A673 (cell line): ENCODE data around the gene MAL.

ENCODE experiments used
- EZH2 ChIP-seq: fragments of 200-600 bp; sonication (generic); IDR thresholded peaks from 2 replicates; pipeline ENCODE4 v1.6.1; 2017; ENCODE audit warnings: borderline replicate concordance, low read depth, mild to moderate bottlenecking, mixed read lengths, antibody characterized with exemption, low read length; ENCODE audit not compliant: poor library complexity, severe bottlenecking
- TF ChIP-seq, protein P1 (sequence below): fragments of 300-800, 200-600 bp; sonication (generic); conservative IDR thresholded peaks from 2 replicates; pipeline ENCODE4 v1.5.1; 2017; ENCODE audit warnings: low read depth, mild to moderate bottlenecking, antibody characterized with exemption, low read length, moderate library complexity, mixed read lengths

DNA sequence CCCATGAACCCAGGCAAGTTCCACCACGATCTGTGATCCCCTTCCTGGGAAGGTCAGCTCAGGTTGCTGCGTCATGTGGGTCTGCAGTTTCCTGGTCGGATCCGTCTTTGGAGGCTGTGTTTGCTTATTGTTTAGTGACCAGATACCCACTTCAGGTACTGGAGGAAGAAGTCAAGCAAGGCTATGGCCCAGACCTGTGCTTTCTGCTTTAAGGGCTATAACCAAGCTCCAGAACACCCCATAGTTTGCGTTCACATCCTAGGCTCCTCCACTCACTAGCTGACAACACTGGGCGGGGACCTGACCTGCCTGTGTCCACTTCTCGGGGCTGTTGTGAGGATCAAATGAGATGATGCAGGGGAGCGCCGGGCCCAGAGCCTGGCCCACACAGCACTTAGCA, 44.0 kb downstream of the MAL start:
- TF ChIP-seq, protein P1, sequence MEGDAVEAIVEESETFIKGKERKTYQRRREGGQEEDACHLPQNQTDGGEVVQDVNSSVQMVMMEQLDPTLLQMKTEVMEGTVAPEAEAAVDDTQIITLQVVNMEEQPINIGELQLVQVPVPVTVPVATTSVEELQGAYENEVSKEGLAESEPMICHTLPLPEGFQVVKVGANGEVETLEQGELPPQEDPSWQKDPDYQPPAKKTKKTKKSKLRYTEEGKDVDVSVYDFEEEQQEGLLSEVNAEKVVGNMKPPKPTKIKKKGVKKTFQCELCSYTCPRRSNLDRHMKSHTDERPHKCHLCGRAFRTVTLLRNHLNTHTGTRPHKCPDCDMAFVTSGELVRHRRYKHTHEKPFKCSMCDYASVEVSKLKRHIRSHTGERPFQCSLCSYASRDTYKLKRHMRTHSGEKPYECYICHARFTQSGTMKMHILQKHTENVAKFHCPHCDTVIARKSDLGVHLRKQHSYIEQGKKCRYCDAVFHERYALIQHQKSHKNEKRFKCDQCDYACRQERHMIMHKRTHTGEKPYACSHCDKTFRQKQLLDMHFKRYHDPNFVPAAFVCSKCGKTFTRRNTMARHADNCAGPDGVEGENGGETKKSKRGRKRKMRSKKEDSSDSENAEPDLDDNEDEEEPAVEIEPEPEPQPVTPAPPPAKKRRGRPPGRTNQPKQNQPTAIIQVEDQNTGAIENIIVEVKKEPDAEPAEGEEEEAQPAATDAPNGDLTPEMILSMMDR: no peak
- no peak for TF ChIP-seq EZH2
